Thyroid gland (tissue), 4 donors: ENCODE data around the gene TRABD2A. TPM values are rescaled to one million over a fixed set of nuclear protein-coding genes. Genes with fewer than 3 reads are reported as not detected.

ENCODE experiments used
- DNase-seq, 2 donors: peaks; one replicate each; pipeline ENCODE4 v3.0.0-alpha.2; 2019
- H3K27ac ChIP-seq, 3 donors: fragments of 200-600 bp; sonication (generic); 1 replicate in 2 of 3; 2 replicates in 1 of 3; pipeline ENCODE4 v1.5.1; 2016 to 2019; ENCODE audit warnings: mild to moderate bottlenecking in 1 of 3, moderate library complexity in 1 of 3
- H3K27me3 ChIP-seq: fragments of 200-600 bp; sonication (generic); one replicate; pipeline ENCODE4 v1.5.1; 2019
- H3K36me3 ChIP-seq, 2 donors: fragments of 200-600 bp; sonication (generic); one replicate each; pipeline ENCODE4 v1.5.1; 2016 to 2019
- H3K4me1 ChIP-seq, 2 donors: fragments of 200-600 bp; sonication (generic); one replicate each; pipeline ENCODE4 v1.5.1; 2017 to 2019
- H3K4me3 ChIP-seq, 3 donors: fragments of 200-600 bp; sonication (generic); replicated peaks in 1 of 3; 1 replicate in 2 of 3; 2 replicates in 1 of 3; pipeline ENCODE4 v1.5.1; 2016; ENCODE audit warnings: mild to moderate bottlenecking in 1 of 3
- H3K9me3 ChIP-seq: fragments of 200-600 bp; sonication (generic); one replicate; pipeline ENCODE4 v1.5.1; 2017
- CTCF ChIP-seq, 6 experiments: fragments of 200-600 bp in 3 of 6; fragments of 450-650 bp in 3 of 6; sonication (generic) in 3 of 6; IDR thresholded peaks; one replicate each; pipeline ENCODE4 v1.5.1; 2016 to 2019; ENCODE audit warnings: antibody characterized with exemption in 6 of 6, mild to moderate bottlenecking in 2 of 6, inconsistent platforms in 1 of 6, moderate library complexity in 1 of 6
- POLR2A ChIP-seq, 2 donors: fragments of 450-650 bp; IDR thresholded peaks; one replicate each; pipeline ENCODE4 v1.6.1; 2017; ENCODE audit warnings: antibody characterized with exemption in 2 of 2, mild to moderate bottlenecking in 2 of 2, moderate library complexity in 1 of 2
- WGBS, 2 donors: methylation state at CpG; one replicate each; pipeline ENCODE4 v1.1.5; 2017; 5-methylcytosine and 5-hydroxymethylcytosine counted together
- intact Hi-C: fragments of 100-400 bp; cut with DNase I; formaldehyde crosslinking; loops from one replicate; pipeline ENCODE4 v1.15.1; 2023
- total RNA-seq, 4 donors: library from RNA; depleted of rRNA; stranded (reverse); fragments of >200 nt; gene quantifications; one replicate each; pipeline ENCODE4 v1.2.3, GENCODE V29; 2016

The TRABD2A gene
- total RNA-seq, 4 donors from 2014 or later = 0.20 to 1.9 TPM; not detected in 2

- TF ChIP-seq CTCF (IDR thresholded peaks at IDR 0.05) = no peak
- TF ChIP-seq POLR2A (IDR thresholded peaks at IDR 0.05) = no peak
- Histone ChIP-seq H3K27me3 (no peaks in the 10 kb centered on the region), H3K9me3 (no peaks in the 10 kb centered on the region), H3K4me3 (no peak overlapping the region), H3K36me3 (no peaks in the 10 kb centered on the region), H3K4me1 (no peaks in the 10 kb centered on the region), H3K27ac (no peak overlapping the region)
- no peak for DNase-seq
- WGBS, 2 donors = 92% methylated on average over 6 of the region's 6 CpGs
- intact Hi-C loops = no loop called here
Measured at GRCh38 chr2:84914334-84914733, 33.5 kb upstream of the TRABD2A start.

DNA sequence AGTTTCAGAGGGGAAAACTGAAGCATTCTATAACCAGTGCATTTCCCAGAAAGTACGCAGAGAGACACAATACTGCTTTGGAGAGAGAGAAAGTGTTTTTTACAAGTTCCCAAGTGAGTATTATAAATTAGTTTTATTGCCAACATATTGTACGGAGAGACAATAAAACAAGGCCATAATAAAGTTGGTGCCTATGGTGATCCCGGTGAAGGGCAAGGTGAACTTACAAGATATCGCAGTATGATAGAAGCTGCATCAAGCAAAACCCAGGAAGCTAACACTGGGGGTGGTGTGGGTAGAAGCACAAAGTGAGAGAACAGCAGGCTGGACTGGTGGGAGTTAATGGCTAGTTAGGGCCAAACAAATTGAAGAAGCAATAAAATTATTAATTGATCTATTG lies 32.1 kb upstream of the TRABD2A start:
- Histone ChIP-seq H3K36me3 (no peaks in the 10 kb centered on the region), H3K4me1 (no peaks in the 10 kb centered on the region), H3K9me3 (no peaks in the 10 kb centered on the region), H3K27ac (no peak overlapping the region), H3K4me3 (no peak overlapping the region), H3K27me3 (no peaks in the 10 kb centered on the region)
- no peak for DNase-seq
- intact Hi-C loops = no loop called here
- WGBS, 2 donors = 94 to 96% methylated on average over 4 of the region's 4 CpGs
- TF ChIP-seq POLR2A (IDR thresholded peaks at IDR 0.05) = no peak
- no peak for TF ChIP-seq CTCF (IDR thresholded peaks at IDR 0.05)

- Histone ChIP-seq H3K9me3 (no peaks in the 10 kb centered on the region), H3K4me1 (peaks cover 7% of the 10 kb centered on the region in 2 donors), H3K36me3 (no peaks in the 10 kb centered on the region), H3K27ac (no peak overlapping the region), H3K4me3 (no peak overlapping the region), H3K27me3 (no peaks in the 10 kb centered on the region)
- intact Hi-C loops = no loop called here
- TF ChIP-seq POLR2A (IDR thresholded peaks at IDR 0.05) = no peak
- TF ChIP-seq CTCF (IDR thresholded peaks at IDR 0.05) = no peak
- 97% methylated on average over 5 of the region's 5 CpGs for WGBS, 2 donors
- DNase-seq = no peak
Measured at GRCh38 chr2:84911135-84911678, 30.3 kb upstream of the TRABD2A start.

- H3K27ac ChIP-seq = no peak overlapping the region
- intact Hi-C loops = no loop called here
- no peaks in the 10 kb centered on the region for H3K36me3 ChIP-seq
- H3K27me3 ChIP-seq = no peaks in the 10 kb centered on the region
- no peak overlapping the region for H3K4me3 ChIP-seq
- no peaks in the 10 kb centered on the region for H3K9me3 ChIP-seq
- TF ChIP-seq POLR2A (IDR thresholded peaks at IDR 0.05) (no peak), CTCF (IDR thresholded peaks at IDR 0.05) (no peak)
- DNase-seq = no peak
- 85 to 92% methylated on average over 2 of the region's 2 CpGs for WGBS, 2 donors
- H3K4me1 ChIP-seq = peaks cover 12 to 14% of the 10 kb centered on the region in 2 donors
Measured at GRCh38 chr2:84908948-84909713, 28.2 kb upstream of the TRABD2A start.
